Neuronal stem cell (in vitro differentiated cells): ENCODE measurements around the gene ZNF3.
A peak's percentile ranks its signal among the peaks of the same experiment; 100 is the strongest.

Experiments
- DNase-seq: peaks from one replicate; pipeline ENCODE4 v3.0.0-alpha.2; 2013; ENCODE audit warnings: low spot score
- H2AFZ ChIP-seq: one replicate; pipeline ENCODE4 v1.6.1; 2013; ENCODE audit warnings: mild to moderate bottlenecking, low read length, inconsistent platforms
- H2AK5ac ChIP-seq: 2 replicates; pipeline ENCODE4 v1.6.1; 2013; ENCODE audit warnings: low read depth, mild to moderate bottlenecking, inconsistent platforms, low read length, moderate library complexity, mixed read lengths
- H2BK120ac ChIP-seq: 2 replicates; pipeline ENCODE4 v1.6.1; 2013; ENCODE audit warnings: low read depth, mild to moderate bottlenecking, inconsistent platforms, low read length, moderate library complexity, mixed read lengths
- H2BK12ac ChIP-seq: one replicate; pipeline ENCODE4 v1.6.1; 2013; ENCODE audit warnings: low read length, inconsistent platforms
- H2BK15ac ChIP-seq: 2 replicates; pipeline ENCODE4 v1.6.1; 2013; ENCODE audit warnings: mild to moderate bottlenecking, low read length, inconsistent platforms, mixed read lengths
- H2BK5ac ChIP-seq: one replicate; pipeline ENCODE4 v1.6.1; 2013; ENCODE audit warnings: inconsistent platforms, mild to moderate bottlenecking, low read length, moderate library complexity
- H3K14ac ChIP-seq: one replicate; pipeline ENCODE4 v1.6.1; 2013; ENCODE audit warnings: low read length, inconsistent platforms
- H3K18ac ChIP-seq: 2 replicates; pipeline ENCODE4 v1.6.1; 2013; ENCODE audit warnings: low read length, inconsistent platforms
- H3K23ac ChIP-seq: 2 replicates; pipeline ENCODE4 v1.6.1; 2013; ENCODE audit warnings: low read depth, mild to moderate bottlenecking, mixed read lengths, low read length, inconsistent platforms; ENCODE audit not compliant: poor library complexity
- H3K27ac ChIP-seq: replicated peaks from 3 replicates; pipeline ENCODE4 v1.5.1; 2013; ENCODE audit warnings: low read length, inconsistent platforms
- H3K27me3 ChIP-seq, 3 experiments: 2 replicates each; pipeline ENCODE4 v1.6.1; 2013; ENCODE audit warnings: low read length in 3 of 3, mild to moderate bottlenecking in 2 of 3, inconsistent platforms in 1 of 3, low read depth in 1 of 3, mixed read lengths in 1 of 3, moderate library complexity in 1 of 3; ENCODE audit not compliant: control insufficient read depth in 3 of 3, insufficient read depth in 3 of 3
- H3K36me3 ChIP-seq, 2 donors: replicated peaks in 1 of 2; 2 replicates each; pipeline ENCODE4 v1.6.1; 2013; ENCODE audit warnings: low read length in 2 of 2; ENCODE audit not compliant: control insufficient read depth in 2 of 2, insufficient read depth in 2 of 2
- H3K4ac ChIP-seq: 2 replicates; pipeline ENCODE4 v1.6.1; 2013; ENCODE audit warnings: inconsistent platforms, mild to moderate bottlenecking, low read length, moderate library complexity
- H3K4me1 ChIP-seq, 2 donors: 1 replicate in 1 of 2; 2 replicates in 1 of 2; pipeline ENCODE4 v1.6.1; 2013; ENCODE audit warnings: low read length in 2 of 2, low read depth in 1 of 2; ENCODE audit not compliant: control insufficient read depth in 2 of 2, insufficient read depth in 1 of 2
- H3K4me2 ChIP-seq: one replicate; pipeline ENCODE4 v1.6.1; 2013; ENCODE audit warnings: mild to moderate bottlenecking, low read length, inconsistent platforms; ENCODE audit not compliant: insufficient read depth, poor library complexity, severe bottlenecking
- H3K4me3 ChIP-seq, 2 donors: 2 replicates each; pipeline ENCODE4 v1.5.1; 2013; ENCODE audit warnings: low read length in 2 of 2, mild to moderate bottlenecking in 2 of 2, inconsistent platforms in 1 of 2, moderate library complexity in 1 of 2
- H3K79me1 ChIP-seq: one replicate; pipeline ENCODE4 v1.6.1; 2013; ENCODE audit warnings: low read depth, mild to moderate bottlenecking, inconsistent platforms, low read length, moderate library complexity
- H3K9ac ChIP-seq: one replicate; pipeline ENCODE4 v1.6.1; 2013; ENCODE audit warnings: mild to moderate bottlenecking, low read depth, low read length, inconsistent platforms; ENCODE audit not compliant: poor library complexity
- H3K9me3 ChIP-seq, 2 donors: replicated peaks in 1 of 2; 2 replicates each; pipeline versions ENCODE3 to v1.6.1; 2013; ENCODE audit warnings: low read length in 2 of 2, mild to moderate bottlenecking in 2 of 2, inconsistent platforms in 1 of 2, low read depth in 1 of 2, mixed read lengths in 1 of 2, moderate library complexity in 1 of 2; ENCODE audit not compliant: control insufficient read depth in 2 of 2, insufficient read depth in 1 of 2
- H4K8ac ChIP-seq: one replicate; pipeline ENCODE4 v1.6.1; 2013; ENCODE audit warnings: low read depth, mild to moderate bottlenecking, inconsistent platforms, low read length, moderate library complexity
- H4K91ac ChIP-seq: one replicate; pipeline ENCODE4 v1.6.1; 2013; ENCODE audit warnings: low read length, low read depth, mild to moderate bottlenecking, inconsistent platforms; ENCODE audit not compliant: poor library complexity
- WGBS, 2 donors: extraction: QIAGEN DNeasy Blood & Tissue Kit; methylation state at CpG; one replicate each; pipeline ENCODE4 v1.1.7; 2013; ENCODE audit warnings: missing lambda C conversion rate in 2 of 2, mixed read lengths in 1 of 2; ENCODE audit not compliant: insufficient read length in 2 of 2, insufficient replicate concordance in 1 of 2; ENCODE audit errors: extremely low coverage in 2 of 2; 5-methylcytosine and 5-hydroxymethylcytosine counted together

Gene ZNF3

DNA sequence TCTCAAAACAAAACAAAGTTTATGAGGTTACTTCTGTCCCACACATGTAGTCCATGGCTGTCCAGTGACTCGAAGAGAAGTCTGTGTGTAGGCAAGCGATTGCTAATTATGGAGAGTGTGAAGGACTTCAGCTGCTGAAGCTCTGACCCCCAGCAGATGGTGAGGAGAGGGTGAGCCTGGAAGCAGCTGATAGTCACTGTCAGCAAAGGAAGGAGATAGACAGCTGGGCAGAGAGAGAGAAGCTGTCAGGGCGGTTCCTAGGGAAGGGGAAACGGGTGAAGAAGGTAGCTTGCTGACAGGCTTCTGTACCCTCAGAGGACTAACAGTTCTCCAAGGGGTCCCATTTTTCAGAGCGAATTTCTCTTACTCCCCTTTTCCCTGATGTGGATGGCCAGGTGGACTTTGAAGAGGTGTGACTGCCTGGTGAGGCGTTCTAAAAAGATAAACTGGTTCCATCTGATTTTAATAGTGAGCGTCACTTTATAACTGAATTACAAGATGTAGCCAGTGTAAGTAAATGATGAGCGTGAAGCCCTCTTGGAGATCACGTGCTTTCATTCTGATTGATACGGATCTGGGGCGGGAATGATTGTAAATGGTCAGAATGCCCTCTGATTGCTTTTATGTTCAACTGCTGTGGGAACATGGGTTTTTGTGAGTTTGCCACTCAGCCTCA, 19.9 kb downstream of the ZNF3 start:
- Histone ChIP-seq H2BK5ac (no peak overlapping the region), H4K91ac (no peak overlapping the region), H2BK15ac (no peak overlapping the region), H3K9ac (no peak overlapping the region), H3K79me1 (no peaks in the 10 kb centered on the region), H3K27ac (no peak overlapping the region), H4K8ac (no peak overlapping the region), H3K36me3 (peaks cover 43 to 89% of the 10 kb centered on the region in 2 donors), H2AK5ac (no peak overlapping the region), H2BK120ac (no peak overlapping the region), H3K9me3 (peaks cover 0 to 3% of the 10 kb centered on the region in 2 donors), H3K4me2 (no peak overlapping the region), H3K14ac (no peak overlapping the region), H3K4me3 (no peak overlapping the region), H3K27me3 (no peaks in the 10 kb centered on the region), H3K23ac (peak overlapping the region; percentile 9), H2AFZ (no peak overlapping the region), H3K4ac (no peak overlapping the region), H3K18ac (no peak overlapping the region), H2BK12ac (no peak overlapping the region), H3K4me1 (no peaks in the 10 kb centered on the region)
- no CpG with 5 or more reads among the region's 11 CpGs for WGBS, 2 donors
- DNase-seq, result no peak

DNA sequence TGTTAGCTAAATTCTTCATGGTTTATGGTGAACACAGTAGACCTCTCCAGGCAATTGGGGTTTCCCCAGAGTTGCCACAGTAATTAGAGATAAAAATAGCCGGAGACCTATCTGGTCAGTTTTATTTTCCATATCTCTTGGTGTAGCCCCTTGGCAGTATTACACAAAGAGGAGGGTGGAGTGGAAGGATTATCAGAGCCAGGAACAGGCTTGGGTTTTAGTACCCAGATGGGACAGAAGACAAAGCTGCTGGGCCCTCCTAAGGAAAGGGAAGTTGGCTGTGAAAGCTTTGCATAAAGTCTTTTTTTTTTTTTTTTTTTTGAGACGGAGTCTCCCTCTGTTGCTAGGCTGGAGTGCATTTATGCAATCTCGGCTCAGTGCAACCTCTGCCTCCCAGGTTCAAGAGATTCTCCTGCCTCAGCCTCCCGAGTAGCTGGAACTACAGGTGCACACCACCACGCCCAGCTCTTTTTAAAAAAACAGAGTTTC, 22.2 kb downstream of the ZNF3 start:
- Histone ChIP-seq H2BK120ac (no peak overlapping the region), H2AK5ac (no peak overlapping the region), H3K23ac (no peak overlapping the region), H4K91ac (no peak overlapping the region), H2AFZ (no peak overlapping the region), H3K9me3 (peaks cover 0 to 2% of the 10 kb centered on the region in 2 donors), H2BK5ac (no peak overlapping the region), H3K4ac (no peak overlapping the region), H3K4me2 (no peak overlapping the region), H3K4me1 (no peaks in the 10 kb centered on the region), H2BK15ac (no peak overlapping the region), H3K9ac (no peak overlapping the region), H2BK12ac (no peak overlapping the region), H3K4me3 (no peak overlapping the region), H3K36me3 (peaks cover 33 to 80% of the 10 kb centered on the region in 2 donors), H4K8ac (no peak overlapping the region), H3K79me1 (no peaks in the 10 kb centered on the region), H3K14ac (no peak overlapping the region), H3K18ac (no peak overlapping the region), H3K27ac (no peak overlapping the region), H3K27me3 (no peaks in the 10 kb centered on the region)
- DNase-seq, result no peak
- WGBS, 2 donors, result no CpG with 5 or more reads among the region's 5 CpGs

DNA sequence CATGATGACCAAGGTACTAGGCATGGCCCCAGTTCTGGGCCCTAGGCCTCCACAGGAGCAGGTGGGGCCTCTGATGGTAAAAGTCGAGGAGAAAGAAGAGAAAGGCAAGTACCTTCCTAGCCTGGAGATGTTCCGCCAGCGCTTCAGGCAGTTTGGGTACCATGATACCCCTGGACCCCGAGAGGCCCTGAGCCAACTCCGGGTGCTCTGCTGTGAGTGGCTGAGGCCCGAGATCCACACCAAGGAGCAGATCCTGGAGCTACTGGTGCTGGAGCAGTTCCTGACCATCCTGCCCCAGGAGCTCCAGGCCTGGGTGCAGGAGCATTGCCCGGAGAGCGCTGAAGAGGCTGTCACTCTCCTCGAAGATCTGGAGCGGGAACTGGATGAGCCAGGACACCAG, 24.5 kb downstream of the ZNF3 start:
- WGBS, 2 donors, result no CpG with 5 or more reads among the region's 10 CpGs
- no peaks in the 10 kb centered on the region for H3K9me3 ChIP-seq
- no peak overlapping the region for H2BK12ac ChIP-seq
- H2AFZ ChIP-seq, result no peak overlapping the region
- no peak overlapping the region for H3K4me2 ChIP-seq
- H2BK15ac ChIP-seq, result no peak overlapping the region
- H3K9ac ChIP-seq, result no peak overlapping the region
- no peak for DNase-seq
- H3K27me3 ChIP-seq, result no peaks in the 10 kb centered on the region
- H3K23ac ChIP-seq, result no peak overlapping the region
- no peaks in the 10 kb centered on the region for H3K4me1 ChIP-seq
- no peak overlapping the region for H2BK120ac ChIP-seq
- H2AK5ac ChIP-seq, result no peak overlapping the region
- no peak overlapping the region for H4K91ac ChIP-seq
- H3K79me1 ChIP-seq, result peaks cover 5% of the 10 kb centered on the region
- H3K27ac ChIP-seq, result no peak overlapping the region
- no peak overlapping the region for H3K18ac ChIP-seq
- no peak overlapping the region for H4K8ac ChIP-seq
- no peak overlapping the region for H3K4ac ChIP-seq
- H3K36me3 ChIP-seq, result peaks cover 26 to 78% of the 10 kb centered on the region in 2 donors
- H2BK5ac ChIP-seq, result no peak overlapping the region
- H3K14ac ChIP-seq, result no peak overlapping the region
- peak overlapping the region in 1 of 2 donors; percentile 58 for H3K4me3 ChIP-seq

DNA sequence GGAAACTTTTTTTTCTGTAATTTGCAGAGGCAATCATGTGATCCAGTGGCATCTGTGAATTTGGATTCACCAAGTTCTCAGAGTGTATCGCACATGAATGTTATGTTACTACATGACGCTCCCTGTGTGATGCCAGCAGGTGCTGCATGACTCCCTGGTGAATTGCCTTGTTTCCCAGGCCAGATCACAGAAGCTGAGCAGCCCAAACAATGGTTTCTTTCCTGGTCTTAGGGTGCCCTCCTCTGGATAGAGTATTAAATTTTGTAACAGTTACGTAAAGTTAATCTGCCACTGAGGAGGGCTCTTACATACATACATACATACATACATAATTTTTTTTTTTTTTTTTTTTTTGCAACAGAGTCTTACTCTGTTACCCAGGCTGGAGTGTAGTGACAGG, 28.3 kb downstream of the ZNF3 start:
- Histone ChIP-seq H2BK5ac (no peak overlapping the region), H2AK5ac (no peak overlapping the region), H3K23ac (no peak overlapping the region), H3K9me3 (no peaks in the 10 kb centered on the region), H3K79me1 (peaks cover 10% of the 10 kb centered on the region), H3K4ac (no peak overlapping the region), H3K27ac (no peak overlapping the region), H3K9ac (no peak overlapping the region), H3K36me3 (peaks cover 14 to 49% of the 10 kb centered on the region in 2 donors), H3K4me1 (peaks cover 1 to 2% of the 10 kb centered on the region in 2 donors), H2BK120ac (no peak overlapping the region), H2BK15ac (no peak overlapping the region), H3K4me2 (no peak overlapping the region), H3K4me3 (no peak overlapping the region), H2BK12ac (no peak overlapping the region), H3K18ac (no peak overlapping the region), H3K14ac (no peak overlapping the region), H4K8ac (no peak overlapping the region), H4K91ac (no peak overlapping the region), H3K27me3 (no peaks in the 10 kb centered on the region), H2AFZ (no peak overlapping the region)
- no CpG with 5 or more reads among the region's 3 CpGs for WGBS, 2 donors
- DNase-seq, result no peak
